Central memory CD8-positive, alpha-beta T cell (primary cell): ENCODE results near the gene PPL.

ENCODE experiments used
- ATAC-seq: fragments of 150-1000 bp; cut with Tn5 transposase; replicated peaks from 2 replicates; pipeline ENCODE4 v1.10.0; 2022; ENCODE audit warnings: mild to moderate bottlenecking, moderate FRiP score, moderate number of reproducible peaks; ENCODE audit not compliant: poor library complexity, severe bottlenecking; ENCODE audit errors: extremely low read depth
- DNase-seq, 2 donors: peaks; one replicate each; pipeline ENCODE4 v3.0.0; 2021; ENCODE audit warnings: low spot score in 2 of 2
- H3K27ac Mint-ChIP-seq: one replicate; pipeline ENCODE4 v1.8.0; 2022; ENCODE audit warnings: low read depth, mild to moderate bottlenecking, moderate library complexity, mixed read lengths
- H3K27me3 Mint-ChIP-seq: one replicate; pipeline ENCODE4 v1.8.0; 2022; ENCODE audit warnings: mixed read lengths
- H3K36me3 Mint-ChIP-seq: one replicate; pipeline ENCODE4 v1.8.0; 2022; ENCODE audit warnings: mild to moderate bottlenecking, moderate library complexity, mixed read lengths; ENCODE audit not compliant: insufficient read depth
- H3K4me1 Mint-ChIP-seq: one replicate; pipeline ENCODE4 v1.8.0; 2022; ENCODE audit warnings: mixed read lengths
- H3K4me3 Mint-ChIP-seq: one replicate; pipeline ENCODE4 v1.8.0; 2022; ENCODE audit warnings: mild to moderate bottlenecking, moderate library complexity, mixed read lengths
- H3K9me3 Mint-ChIP-seq: one replicate; pipeline ENCODE4 v1.8.0; 2022; ENCODE audit warnings: mixed read lengths

The PPL gene

GRCh38 chr16:4922721-4923342 is 14.1 kb downstream of the PPL start:
- no peaks in the 10 kb centered on the region for H3K4me1 Mint-ChIP-seq
- DNase-seq = no peak
- H3K27me3 Mint-ChIP-seq = peaks cover 25% of the 10 kb centered on the region
- H3K36me3 Mint-ChIP-seq = peaks cover 2% of the 10 kb centered on the region
- no peak overlapping the region for H3K4me3 Mint-ChIP-seq
- peaks cover 7% of the 10 kb centered on the region for H3K9me3 Mint-ChIP-seq
- ATAC-seq = no peak
- no peak overlapping the region for H3K27ac Mint-ChIP-seq

GRCh38 chr16:4920826-4921225 is 16.1 kb downstream of the PPL start:
- H3K27me3 Mint-ChIP-seq = peaks cover 25% of the 10 kb centered on the region

GRCh38 chr16:4918781-4919251 is 18.1 kb downstream of the PPL start:
- Mint-ChIP-seq H3K4me3 (no peak overlapping the region), H3K27ac (no peak overlapping the region), H3K36me3 (no peaks in the 10 kb centered on the region), H3K4me1 (no peaks in the 10 kb centered on the region), H3K9me3 (no peaks in the 10 kb centered on the region), H3K27me3 (peaks cover 14% of the 10 kb centered on the region)
- no peak for DNase-seq
- ATAC-seq = no peak

More at GRCh38 chr16:4920826-4921225, 16.1 kb downstream of the PPL start:
- no peak overlapping the region for H3K27ac Mint-ChIP-seq
- H3K4me3 Mint-ChIP-seq = no peak overlapping the region
- H3K36me3 Mint-ChIP-seq = peaks cover 2% of the 10 kb centered on the region
- no peaks in the 10 kb centered on the region for H3K4me1 Mint-ChIP-seq
- DNase-seq (no peak), ATAC-seq (no peak)
- H3K9me3 Mint-ChIP-seq = no peaks in the 10 kb centered on the region

- H3K27me3 Mint-ChIP-seq = no peaks in the 10 kb centered on the region
- H3K36me3 Mint-ChIP-seq = no peaks in the 10 kb centered on the region
- H3K9me3 Mint-ChIP-seq = no peaks in the 10 kb centered on the region
- H3K4me3 Mint-ChIP-seq = no peak overlapping the region
- ATAC-seq (no peak), DNase-seq (no peak)
- H3K27ac Mint-ChIP-seq = no peak overlapping the region
- H3K4me1 Mint-ChIP-seq = no peaks in the 10 kb centered on the region
Observed at GRCh38 chr16:4917117-4917516, 19.8 kb downstream of the PPL start.

GRCh38 chr16:4915226-4915761 is 21.7 kb downstream of the PPL start:
- Mint-ChIP-seq H3K36me3 (no peaks in the 10 kb centered on the region), H3K27me3 (no peaks in the 10 kb centered on the region), H3K9me3 (no peaks in the 10 kb centered on the region), H3K27ac (no peak overlapping the region), H3K4me1 (no peaks in the 10 kb centered on the region), H3K4me3 (no peak overlapping the region)
- ATAC-seq (no peak), DNase-seq (no peak)

GRCh38 chr16:4914528-4915225 is 22.3 kb downstream of the PPL start:
- no peak overlapping the region for H3K4me3 Mint-ChIP-seq
- no peaks in the 10 kb centered on the region for H3K36me3 Mint-ChIP-seq
- ATAC-seq (no peak), DNase-seq (no peak)
- H3K4me1 Mint-ChIP-seq = no peaks in the 10 kb centered on the region
- H3K9me3 Mint-ChIP-seq = no peaks in the 10 kb centered on the region
- H3K27me3 Mint-ChIP-seq = no peaks in the 10 kb centered on the region
- no peak overlapping the region for H3K27ac Mint-ChIP-seq

- Mint-ChIP-seq H3K27ac (no peak overlapping the region), H3K27me3 (no peaks in the 10 kb centered on the region), H3K4me3 (no peak overlapping the region), H3K36me3 (no peaks in the 10 kb centered on the region), H3K9me3 (no peaks in the 10 kb centered on the region), H3K4me1 (no peaks in the 10 kb centered on the region)
- DNase-seq (no peak), ATAC-seq (no peak)
Observed at GRCh38 chr16:4913774-4914525, 23.0 kb downstream of the PPL start.

- ATAC-seq = no peak
- Mint-ChIP-seq H3K4me3 (no peak overlapping the region), H3K4me1 (no peaks in the 10 kb centered on the region), H3K27me3 (no peaks in the 10 kb centered on the region), H3K27ac (no peak overlapping the region), H3K36me3 (no peaks in the 10 kb centered on the region), H3K9me3 (no peaks in the 10 kb centered on the region)
- no peak for DNase-seq
Observed at GRCh38 chr16:4913130-4913773, 23.7 kb downstream of the PPL start.

GRCh38 chr16:4911970-4912386 is 25.0 kb downstream of the PPL start:
- Mint-ChIP-seq H3K27me3 (no peaks in the 10 kb centered on the region), H3K4me3 (no peak overlapping the region), H3K36me3 (no peaks in the 10 kb centered on the region), H3K27ac (no peak overlapping the region), H3K9me3 (no peaks in the 10 kb centered on the region), H3K4me1 (no peaks in the 10 kb centered on the region)
- ATAC-seq (no peak), DNase-seq (no peak)

GRCh38 chr16:4910828-4911227 is 26.1 kb downstream of the PPL start:
- Mint-ChIP-seq H3K36me3 (no peaks in the 10 kb centered on the region), H3K4me1 (no peaks in the 10 kb centered on the region), H3K27me3 (no peaks in the 10 kb centered on the region), H3K27ac (no peak overlapping the region), H3K4me3 (no peak overlapping the region), H3K9me3 (no peaks in the 10 kb centered on the region)
- ATAC-seq = no peak
- DNase-seq = no peak

GRCh38 chr16:4909825-4910224 is 27.1 kb downstream of the PPL start:
- H3K27me3 Mint-ChIP-seq = peaks cover 9% of the 10 kb centered on the region
- no peaks in the 10 kb centered on the region for H3K36me3 Mint-ChIP-seq
- H3K9me3 Mint-ChIP-seq = no peaks in the 10 kb centered on the region
- H3K27ac Mint-ChIP-seq = no peak overlapping the region
- H3K4me3 Mint-ChIP-seq = no peak overlapping the region
- ATAC-seq (no peak), DNase-seq (no peak)
- no peaks in the 10 kb centered on the region for H3K4me1 Mint-ChIP-seq

GRCh38 chr16:4908854-4909401 is 28.0 kb downstream of the PPL start:
- Mint-ChIP-seq H3K36me3 (no peaks in the 10 kb centered on the region), H3K4me1 (no peaks in the 10 kb centered on the region), H3K27me3 (peaks cover 18% of the 10 kb centered on the region), H3K4me3 (no peak overlapping the region), H3K27ac (no peak overlapping the region), H3K9me3 (no peaks in the 10 kb centered on the region)
- ATAC-seq = no peak
- no peak for DNase-seq
